ENCODE results near the gene POMGNT2.

Gene POMGNT2

GRCh38 chr3:43077707-43078106 is 28.2 kb downstream of the POMGNT2 start:
- TF ChIP-seq CTCF (IDR thresholded peaks at IDR 0.05; ENCODE audit: insufficient read depth, low read depth, low read length, missing control alignments), result no peak
- no peak for DNase-seq (ENCODE audit: low read depth)
- H3K4me3 ChIP-seq (ENCODE audit: low read length), result no peak overlapping the region

GRCh38 chr3:43077261-43077660 is 28.6 kb downstream of the POMGNT2 start:
- TF ChIP-seq CTCF (IDR thresholded peaks at IDR 0.05; ENCODE audit: insufficient read depth, low read depth, low read length, missing control alignments), result no peak
- DNase-seq (ENCODE audit: low read depth), result no peak
- H3K4me3 ChIP-seq (ENCODE audit: low read length), result no peak overlapping the region

- no peak for TF ChIP-seq CTCF (IDR thresholded peaks at IDR 0.05; ENCODE audit: insufficient read depth, low read depth, low read length, missing control alignments)
- no peak overlapping the region for H3K4me3 ChIP-seq (ENCODE audit: low read length)
- DNase-seq (ENCODE audit: low read depth), result no peak
These were observed 29.0 kb downstream of the POMGNT2 start for GRCh38 chr3:43076857-43077256.

GRCh38 chr3:43075904-43076661 is 29.8 kb downstream of the POMGNT2 start:
- no peak for TF ChIP-seq CTCF (IDR thresholded peaks at IDR 0.05; ENCODE audit: insufficient read depth, low read depth, low read length, missing control alignments)
- no peak overlapping the region for H3K4me3 ChIP-seq (ENCODE audit: low read length)

GRCh38 chr3:43074901-43075689 is 30.8 kb downstream of the POMGNT2 start:
- TF ChIP-seq CTCF (IDR thresholded peaks at IDR 0.05; ENCODE audit: insufficient read depth, low read depth, low read length, missing control alignments), result no peak
- H3K4me3 ChIP-seq (ENCODE audit: low read length), result no peak overlapping the region
- no peak for DNase-seq (ENCODE audit: low read depth)

More at GRCh38 chr3:43075904-43076661, 29.8 kb downstream of the POMGNT2 start:
- DNase-seq (ENCODE audit: low read depth), result no peak

GRCh38 chr3:43074482-43074881 is 31.4 kb downstream of the POMGNT2 start:
- DNase-seq (ENCODE audit: low read depth), result no peak
- no peak for TF ChIP-seq CTCF (IDR thresholded peaks at IDR 0.05; ENCODE audit: insufficient read depth, low read depth, low read length, missing control alignments)
- H3K4me3 ChIP-seq (ENCODE audit: low read length), result no peak overlapping the region

Measured in epithelial cell of esophagus (primary cell).